CD4-positive, alpha-beta T cell treated with Interferon gamma for 1 hour (primary cell): ENCODE results near the gene CTNND2.

Experiments
- DNase-seq: peaks from one replicate; pipeline ENCODE4 v3.0.0-alpha.2; 2020

CTNND2 gene, protein sequence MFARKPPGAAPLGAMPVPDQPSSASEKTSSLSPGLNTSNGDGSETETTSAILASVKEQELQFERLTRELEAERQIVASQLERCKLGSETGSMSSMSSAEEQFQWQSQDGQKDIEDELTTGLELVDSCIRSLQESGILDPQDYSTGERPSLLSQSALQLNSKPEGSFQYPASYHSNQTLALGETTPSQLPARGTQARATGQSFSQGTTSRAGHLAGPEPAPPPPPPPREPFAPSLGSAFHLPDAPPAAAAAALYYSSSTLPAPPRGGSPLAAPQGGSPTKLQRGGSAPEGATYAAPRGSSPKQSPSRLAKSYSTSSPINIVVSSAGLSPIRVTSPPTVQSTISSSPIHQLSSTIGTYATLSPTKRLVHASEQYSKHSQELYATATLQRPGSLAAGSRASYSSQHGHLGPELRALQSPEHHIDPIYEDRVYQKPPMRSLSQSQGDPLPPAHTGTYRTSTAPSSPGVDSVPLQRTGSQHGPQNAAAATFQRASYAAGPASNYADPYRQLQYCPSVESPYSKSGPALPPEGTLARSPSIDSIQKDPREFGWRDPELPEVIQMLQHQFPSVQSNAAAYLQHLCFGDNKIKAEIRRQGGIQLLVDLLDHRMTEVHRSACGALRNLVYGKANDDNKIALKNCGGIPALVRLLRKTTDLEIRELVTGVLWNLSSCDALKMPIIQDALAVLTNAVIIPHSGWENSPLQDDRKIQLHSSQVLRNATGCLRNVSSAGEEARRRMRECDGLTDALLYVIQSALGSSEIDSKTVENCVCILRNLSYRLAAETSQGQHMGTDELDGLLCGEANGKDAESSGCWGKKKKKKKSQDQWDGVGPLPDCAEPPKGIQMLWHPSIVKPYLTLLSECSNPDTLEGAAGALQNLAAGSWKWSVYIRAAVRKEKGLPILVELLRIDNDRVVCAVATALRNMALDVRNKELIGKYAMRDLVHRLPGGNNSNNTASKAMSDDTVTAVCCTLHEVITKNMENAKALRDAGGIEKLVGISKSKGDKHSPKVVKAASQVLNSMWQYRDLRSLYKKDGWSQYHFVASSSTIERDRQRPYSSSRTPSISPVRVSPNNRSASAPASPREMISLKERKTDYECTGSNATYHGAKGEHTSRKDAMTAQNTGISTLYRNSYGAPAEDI (N-terminal part only)

GRCh38 chr5:11904265-11904906 is at the start of gene CTNND2:
Gene CTNND2, minus strand, starts transcription at chr5:11904446. Its CDS starts 593 bp downstream, at chr5:11903853.
- DNase-seq: no peak

GRCh38 chr5:11946317-11946716 is 42.1 kb upstream of the CTNND2 start:
- no peak for DNase-seq

GRCh38 chr5:11941566-11941965 is 37.3 kb upstream of the CTNND2 start:
- no peak for DNase-seq

GRCh38 chr5:11931638-11932037 is 27.4 kb upstream of the CTNND2 start:
- no peak for DNase-seq

GRCh38 chr5:11928909-11929308 is 24.7 kb upstream of the CTNND2 start:
- DNase-seq: no peak

DNA sequence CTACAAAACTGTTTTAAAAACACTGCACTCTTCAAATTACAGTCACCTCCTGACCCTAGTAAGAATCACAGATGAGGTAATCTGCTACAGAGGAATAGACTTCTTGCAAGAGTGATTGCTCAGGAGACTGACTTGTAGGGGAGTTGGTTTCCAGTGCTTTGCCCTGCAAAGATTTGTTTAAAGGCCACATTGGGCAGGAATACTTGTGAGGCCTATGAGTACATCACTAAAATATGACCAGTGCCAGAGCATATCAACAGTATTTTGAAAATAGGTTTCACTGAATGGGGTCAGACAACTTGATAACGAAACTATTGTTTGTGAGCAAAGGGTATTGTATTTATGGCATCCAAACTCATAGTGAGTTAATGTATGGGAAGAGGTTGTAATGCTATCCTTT is 21.5 kb upstream of the CTNND2 start:
- no peak for DNase-seq

GRCh38 chr5:11922394-11922793 is 18.1 kb upstream of the CTNND2 start:
- DNase-seq: no peak

DNA sequence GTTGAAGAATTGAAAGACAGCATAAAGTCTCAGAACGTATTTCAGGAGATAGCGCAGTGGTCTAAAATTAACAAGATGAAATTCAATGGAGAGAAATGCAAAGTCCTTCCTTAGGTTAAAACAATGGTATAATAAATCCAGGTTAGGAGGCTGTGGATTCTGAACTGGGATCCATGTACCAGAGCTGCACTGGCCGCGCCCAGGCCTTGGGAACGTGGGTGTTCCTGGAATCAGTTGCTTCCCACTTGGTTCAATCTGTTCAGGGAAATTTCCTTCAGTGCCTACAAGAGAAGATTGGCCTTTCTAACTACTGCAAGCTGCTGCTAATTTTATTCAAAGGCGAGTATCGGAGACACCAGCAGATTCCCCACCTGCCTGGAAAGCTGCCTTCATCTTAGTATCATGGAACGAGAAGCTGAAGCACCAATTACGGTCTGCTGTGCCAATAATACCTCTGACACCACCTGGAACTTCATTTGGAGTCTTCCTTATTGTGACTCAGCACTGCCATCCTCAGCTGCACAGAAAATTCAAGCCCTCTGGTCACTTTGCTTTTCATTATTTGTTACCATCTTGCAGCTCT is 14.3 kb upstream of the CTNND2 start:
- DNase-seq: no peak

DNA sequence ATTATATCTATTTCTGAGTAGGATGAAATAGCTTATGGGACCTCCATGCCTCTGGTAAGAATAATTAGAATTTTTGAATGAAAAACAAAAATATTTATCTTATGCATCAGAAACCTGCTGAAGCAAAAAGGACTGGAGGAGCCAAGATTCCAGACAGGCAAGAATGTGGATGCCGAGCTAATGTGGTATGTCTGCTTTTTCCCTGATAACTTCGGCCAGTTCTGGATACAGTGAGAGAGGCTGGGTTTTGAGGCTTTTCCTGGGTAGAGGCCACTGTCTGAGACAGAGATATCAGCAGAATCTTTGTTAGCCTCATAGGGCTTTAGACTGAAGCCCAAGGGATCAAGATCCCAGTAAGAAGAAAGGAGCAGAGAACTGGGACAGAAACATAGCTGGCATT is 5.2 kb upstream of the CTNND2 start:
- DNase-seq: no peak

GRCh38 chr5:11906497-11906896 is 2.3 kb upstream of the CTNND2 start:
- DNase-seq: no peak

GRCh38 chr5:11905206-11905605 is 960 bp upstream of the CTNND2 start:
- DNase-seq: no peak

DNA sequence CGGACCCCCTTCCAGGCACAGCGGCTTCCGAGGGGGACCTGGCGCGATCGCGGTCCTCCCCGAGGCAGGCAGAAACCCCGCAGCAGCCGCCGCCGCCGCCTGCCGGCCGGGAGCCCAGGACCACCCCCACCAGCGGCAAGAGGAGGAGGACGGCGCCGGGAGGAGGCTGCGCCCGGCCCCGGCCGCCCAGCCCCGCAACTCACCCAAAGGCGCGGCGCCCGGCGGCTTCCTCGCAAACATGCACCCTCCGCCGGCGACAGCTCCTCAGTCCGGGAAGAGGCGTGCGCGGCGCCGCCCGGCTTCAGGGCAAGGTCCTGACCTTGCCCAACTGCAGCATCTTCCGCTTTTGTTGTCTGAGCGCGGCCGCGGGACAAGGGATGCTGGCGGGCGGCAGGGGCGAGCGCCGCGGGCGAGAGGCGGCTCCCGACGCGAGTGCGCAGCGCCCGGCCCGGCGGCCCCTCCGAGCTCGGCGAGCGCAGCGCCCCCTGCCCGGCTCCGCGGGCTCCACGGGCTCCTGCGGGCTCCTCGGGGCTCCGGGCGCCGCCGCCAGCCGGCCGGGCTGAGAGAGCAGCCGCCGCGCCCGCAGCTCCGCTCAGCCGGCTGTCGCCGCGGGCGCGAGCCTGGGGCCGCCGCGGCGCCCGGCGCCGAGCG is 507 bp downstream of the CTNND2 start:
- no peak for DNase-seq

DNA sequence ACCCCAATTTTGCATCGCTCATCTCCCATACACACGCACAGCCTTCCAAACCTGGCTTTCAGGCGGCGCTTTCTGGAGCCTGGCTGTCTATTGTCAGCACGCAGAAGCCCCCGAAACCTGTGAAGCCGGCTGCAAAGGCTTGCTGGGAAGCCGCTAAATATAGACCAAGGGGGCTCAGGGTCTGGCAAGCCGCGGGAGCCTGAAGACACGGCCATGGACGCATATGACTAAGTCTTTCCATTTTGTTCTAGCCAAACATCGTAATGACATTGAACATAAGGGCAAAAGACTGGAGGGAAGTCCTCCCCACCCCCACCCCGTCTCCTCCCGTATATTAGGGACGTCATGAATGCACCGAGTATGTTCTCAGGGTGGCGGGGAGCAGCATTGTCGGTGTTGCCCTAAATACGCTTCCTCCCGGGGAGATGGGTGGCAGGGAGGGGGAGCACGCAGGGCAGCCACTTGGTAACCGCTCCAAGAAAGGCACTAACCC is 1.1 kb downstream of the CTNND2 start:
- no peak for DNase-seq

- DNase-seq: no peak
These were observed 2.0 kb downstream of the CTNND2 start for GRCh38 chr5:11902201-11902619.

GRCh38 chr5:11898787-11899186 is 5.5 kb downstream of the CTNND2 start:
- no peak for DNase-seq

- no peak for DNase-seq
These were observed 6.5 kb downstream of the CTNND2 start for GRCh38 chr5:11897781-11898180.

DNA sequence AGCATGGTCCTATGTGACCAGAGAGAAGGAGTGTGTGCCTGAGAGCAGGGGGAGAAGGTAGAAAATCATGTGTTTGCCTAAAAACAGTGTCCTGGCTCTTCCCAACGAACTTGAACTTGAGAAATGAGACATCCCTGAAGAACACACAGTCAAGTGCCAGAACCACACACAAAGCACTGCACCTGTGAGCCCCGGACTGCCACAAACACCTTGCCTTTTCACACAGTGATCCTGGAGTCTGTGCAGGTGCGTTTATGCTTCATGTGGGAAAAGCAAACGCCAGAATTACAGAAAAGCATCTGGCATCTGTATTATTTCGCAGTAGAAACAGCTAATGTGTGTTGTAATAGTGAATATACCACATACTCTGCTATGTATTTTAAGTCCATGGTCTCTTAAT is 9.3 kb downstream of the CTNND2 start:
- no peak for DNase-seq

GRCh38 chr5:11892832-11893231 is 11.4 kb downstream of the CTNND2 start:
- DNase-seq: no peak

DNA sequence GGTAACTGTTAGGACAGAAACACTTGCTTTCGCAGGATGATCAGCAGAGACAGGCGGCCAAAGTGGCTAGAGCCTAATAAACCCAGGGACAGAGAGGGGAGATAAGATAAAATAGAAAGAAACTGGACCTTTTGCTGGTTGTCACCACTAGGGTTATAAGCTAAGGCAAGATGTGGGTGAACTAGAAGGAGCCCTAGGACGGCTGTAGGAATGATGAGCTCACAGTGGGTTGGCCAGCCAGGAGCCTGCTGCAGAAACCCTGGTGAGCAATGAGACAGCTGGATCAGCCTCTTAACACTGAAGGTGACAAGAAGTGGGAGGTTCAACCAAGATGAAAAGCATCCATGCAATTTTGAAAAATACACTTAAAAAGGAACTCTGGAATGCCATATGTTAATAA is 13.5 kb downstream of the CTNND2 start:
- DNase-seq: no peak

GRCh38 chr5:11888221-11888620 is 16.0 kb downstream of the CTNND2 start:
- no peak for DNase-seq

DNA sequence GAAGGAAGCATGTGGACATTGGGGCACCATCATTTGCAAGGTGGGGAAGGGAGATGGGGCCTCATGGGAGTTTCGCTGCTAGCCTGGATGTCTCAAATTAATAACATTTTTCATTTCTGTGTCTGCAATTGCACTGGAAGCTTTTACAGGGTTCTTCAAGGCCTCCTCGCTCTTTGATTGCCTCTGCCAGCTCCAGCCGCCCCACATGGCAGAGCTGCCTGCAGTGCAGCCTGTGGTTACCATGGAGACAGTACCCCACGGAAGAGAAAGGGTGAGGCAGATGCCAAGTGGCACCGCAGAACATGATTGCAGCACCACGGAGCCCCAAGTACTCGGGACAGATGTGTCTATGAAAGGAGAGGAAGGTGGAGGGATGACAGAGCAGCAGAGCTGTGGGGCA is 25.4 kb downstream of the CTNND2 start:
- no peak for DNase-seq

DNA sequence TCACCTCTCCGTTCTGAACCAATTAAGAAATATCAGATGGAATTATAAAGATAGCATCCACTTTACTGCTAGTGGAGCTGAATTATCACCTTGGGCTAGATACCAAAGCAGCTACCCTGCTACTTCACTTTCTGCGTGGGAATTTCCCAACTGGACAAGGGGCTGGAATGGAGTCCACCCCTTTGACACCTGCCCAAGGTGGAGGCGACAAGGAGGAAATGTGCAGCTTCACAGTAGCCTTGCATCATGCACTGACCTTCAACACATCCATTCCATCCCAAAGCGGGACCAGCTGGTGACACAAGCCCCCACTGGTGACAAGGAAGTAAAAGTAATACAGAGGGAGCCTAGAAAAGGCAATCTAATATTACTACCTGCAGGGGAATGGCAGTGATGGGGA is 30.7 kb downstream of the CTNND2 start:
- no peak for DNase-seq
